Trophoblast cell (in vitro differentiated cells and primary cell): ENCODE measurements around the gene DSCAM.
A peak's percentile ranks its signal among the peaks of the same experiment; 100 is the strongest.

ENCODE experiments used
- DNase-seq, 2 donors: peaks; one replicate each; pipeline ENCODE4 v3.0.0-alpha.2; 2016
- H2AFZ ChIP-seq: 2 replicates; pipeline ENCODE4 v1.6.1; 2013; ENCODE audit warnings: low read length, moderate library complexity, mild to moderate bottlenecking; ENCODE audit not compliant: insufficient read depth, poor library complexity
- H2AK5ac ChIP-seq: 2 replicates; pipeline ENCODE4 v1.6.1; 2013; ENCODE audit warnings: mild to moderate bottlenecking, low read length
- H2BK120ac ChIP-seq: 2 replicates; pipeline ENCODE4 v1.6.1; 2013; ENCODE audit warnings: low read length, mild to moderate bottlenecking, moderate library complexity; ENCODE audit not compliant: insufficient read depth, poor library complexity
- H2BK12ac ChIP-seq: 2 replicates; pipeline ENCODE4 v1.6.1; 2013; ENCODE audit warnings: mild to moderate bottlenecking, low read length, moderate library complexity
- H2BK5ac ChIP-seq: 2 replicates; pipeline ENCODE4 v1.6.1; 2013; ENCODE audit warnings: low read length, low read depth, moderate library complexity, mild to moderate bottlenecking; ENCODE audit not compliant: poor library complexity
- H3K14ac ChIP-seq: 2 replicates; pipeline ENCODE4 v1.6.1; 2013; ENCODE audit warnings: mild to moderate bottlenecking, low read length
- H3K18ac ChIP-seq: 2 replicates; pipeline ENCODE4 v1.6.1; 2013; ENCODE audit warnings: mild to moderate bottlenecking, low read length
- H3K23ac ChIP-seq: 2 replicates; pipeline ENCODE4 v1.6.1; 2013; ENCODE audit warnings: low read length
- H3K27ac ChIP-seq: 2 replicates; pipeline ENCODE4 v1.5.1; 2013; ENCODE audit warnings: low read depth, mild to moderate bottlenecking, inconsistent platforms, low read length, moderate library complexity
- H3K27me3 ChIP-seq: 2 replicates; pipeline ENCODE4 v1.6.1; 2013; ENCODE audit warnings: inconsistent platforms, mild to moderate bottlenecking, low read length, moderate library complexity; ENCODE audit not compliant: insufficient read depth
- H3K36me3 ChIP-seq, 2 experiments: 1 replicate in 1 of 2; 2 replicates in 1 of 2; pipeline ENCODE4 v1.6.1; 2013; ENCODE audit warnings: low read length in 2 of 2, mild to moderate bottlenecking in 2 of 2, moderate library complexity in 1 of 2; ENCODE audit not compliant: insufficient read depth in 2 of 2, control insufficient read depth in 1 of 2
- H3K4ac ChIP-seq: 2 replicates; pipeline ENCODE4 v1.6.1; 2013; ENCODE audit warnings: low read depth, mild to moderate bottlenecking, low read length, moderate library complexity
- H3K4me1 ChIP-seq, 2 experiments: 1 replicate in 1 of 2; 2 replicates in 1 of 2; pipeline ENCODE4 v1.6.1; 2013; ENCODE audit warnings: low read length in 2 of 2, mild to moderate bottlenecking in 2 of 2, moderate library complexity in 1 of 2; ENCODE audit not compliant: insufficient read depth in 2 of 2, control insufficient read depth in 1 of 2
- H3K4me2 ChIP-seq: 2 replicates; pipeline ENCODE4 v1.6.1; 2013; ENCODE audit warnings: inconsistent platforms, mild to moderate bottlenecking, low read length, moderate library complexity
- H3K4me3 ChIP-seq: 2 replicates; pipeline ENCODE4 v1.5.1; 2013; ENCODE audit warnings: mild to moderate bottlenecking, low read depth, low read length, inconsistent platforms
- H3K79me1 ChIP-seq: one replicate; pipeline ENCODE4 v1.6.1; 2013; ENCODE audit warnings: low read length
- H3K79me2 ChIP-seq: 2 replicates; pipeline ENCODE4 v1.6.1; 2013; ENCODE audit warnings: low read length, mild to moderate bottlenecking; ENCODE audit not compliant: control insufficient read depth, insufficient read depth, poor library complexity
- H3K9ac ChIP-seq: 2 replicates; pipeline ENCODE4 v1.6.1; 2013; ENCODE audit warnings: mild to moderate bottlenecking, low read length
- H3K9me3 ChIP-seq: 2 replicates; pipeline ENCODE4 v1.6.1; 2013; ENCODE audit warnings: low read depth, mild to moderate bottlenecking, control low read depth, inconsistent platforms, low read length; ENCODE audit not compliant: insufficient read depth
- H4K12ac ChIP-seq: 2 replicates; pipeline ENCODE4 v1.6.1; 2013; ENCODE audit warnings: low read depth, mild to moderate bottlenecking, low read length, moderate library complexity
- H4K8ac ChIP-seq: 2 replicates; pipeline ENCODE4 v1.6.1; 2013; ENCODE audit warnings: low read depth, mild to moderate bottlenecking, low read length, moderate library complexity
- H4K91ac ChIP-seq: one replicate; pipeline ENCODE4 v1.6.1; 2013; ENCODE audit warnings: low read depth, mild to moderate bottlenecking, low read length, moderate library complexity
- WGBS: extraction: QIAGEN DNeasy Blood & Tissue Kit; methylation state at CpG from one replicate; pipeline ENCODE4 v1.1.7; 2013; ENCODE audit warnings: missing lambda C conversion rate; ENCODE audit not compliant: insufficient read length, insufficient coverage; ENCODE audit errors: extremely low coverage; 5-methylcytosine and 5-hydroxymethylcytosine counted together

The DSCAM gene

GRCh38 chr21:40051801-40052200 lies 795.2 kb downstream of the DSCAM start:
- H3K18ac ChIP-seq: no peak overlapping the region
- H3K4ac ChIP-seq: no peak overlapping the region
- no peaks in the 10 kb centered on the region for H3K27me3 ChIP-seq
- H3K27ac ChIP-seq: no peak overlapping the region
- H4K12ac ChIP-seq: no peak overlapping the region
- H3K36me3 ChIP-seq: no peaks in the 10 kb centered on the region
- no peak overlapping the region for H2BK12ac ChIP-seq
- H3K79me2 ChIP-seq: no peaks in the 10 kb centered on the region
- no peak overlapping the region for H4K91ac ChIP-seq
- H2BK120ac ChIP-seq: no peak overlapping the region
- H3K4me1 ChIP-seq: no peaks in the 10 kb centered on the region
- H2AFZ ChIP-seq: no peak overlapping the region
- H3K14ac ChIP-seq: no peak overlapping the region
- H3K79me1 ChIP-seq: no peaks in the 10 kb centered on the region
- H3K23ac ChIP-seq: no peak overlapping the region
- H3K9me3 ChIP-seq: no peaks in the 10 kb centered on the region
- no peak for DNase-seq
- H2BK5ac ChIP-seq: no peak overlapping the region
- no peak overlapping the region for H4K8ac ChIP-seq
- H3K4me2 ChIP-seq: no peak overlapping the region
- WGBS: no CpG with 5 or more reads among the region's 11 CpGs
- no peak overlapping the region for H2AK5ac ChIP-seq
- H3K4me3 ChIP-seq: no peak overlapping the region
- no peak overlapping the region for H3K9ac ChIP-seq

GRCh38 chr21:40049931-40050290 lies 797.0 kb downstream of the DSCAM start:
- no peak overlapping the region for H4K12ac ChIP-seq
- H3K4me3 ChIP-seq: no peak overlapping the region
- H3K79me2 ChIP-seq: no peaks in the 10 kb centered on the region
- no peak for DNase-seq
- no peak overlapping the region for H3K4me2 ChIP-seq
- no peak overlapping the region for H3K14ac ChIP-seq
- no peak overlapping the region for H3K4ac ChIP-seq
- H4K8ac ChIP-seq: no peak overlapping the region
- H2AFZ ChIP-seq: no peak overlapping the region
- no peak overlapping the region for H4K91ac ChIP-seq
- no peak overlapping the region for H2BK120ac ChIP-seq
- no peaks in the 10 kb centered on the region for H3K36me3 ChIP-seq
- no peak overlapping the region for H2BK5ac ChIP-seq
- WGBS: no CpG with 5 or more reads among the region's 7 CpGs
- H3K9ac ChIP-seq: no peak overlapping the region
- H3K4me1 ChIP-seq: no peaks in the 10 kb centered on the region
- H3K23ac ChIP-seq: no peak overlapping the region
- no peak overlapping the region for H2BK12ac ChIP-seq
- H3K18ac ChIP-seq: no peak overlapping the region
- H3K79me1 ChIP-seq: no peaks in the 10 kb centered on the region
- H3K27me3 ChIP-seq: no peaks in the 10 kb centered on the region
- H3K27ac ChIP-seq: no peak overlapping the region
- no peaks in the 10 kb centered on the region for H3K9me3 ChIP-seq
- no peak overlapping the region for H2AK5ac ChIP-seq

DNA sequence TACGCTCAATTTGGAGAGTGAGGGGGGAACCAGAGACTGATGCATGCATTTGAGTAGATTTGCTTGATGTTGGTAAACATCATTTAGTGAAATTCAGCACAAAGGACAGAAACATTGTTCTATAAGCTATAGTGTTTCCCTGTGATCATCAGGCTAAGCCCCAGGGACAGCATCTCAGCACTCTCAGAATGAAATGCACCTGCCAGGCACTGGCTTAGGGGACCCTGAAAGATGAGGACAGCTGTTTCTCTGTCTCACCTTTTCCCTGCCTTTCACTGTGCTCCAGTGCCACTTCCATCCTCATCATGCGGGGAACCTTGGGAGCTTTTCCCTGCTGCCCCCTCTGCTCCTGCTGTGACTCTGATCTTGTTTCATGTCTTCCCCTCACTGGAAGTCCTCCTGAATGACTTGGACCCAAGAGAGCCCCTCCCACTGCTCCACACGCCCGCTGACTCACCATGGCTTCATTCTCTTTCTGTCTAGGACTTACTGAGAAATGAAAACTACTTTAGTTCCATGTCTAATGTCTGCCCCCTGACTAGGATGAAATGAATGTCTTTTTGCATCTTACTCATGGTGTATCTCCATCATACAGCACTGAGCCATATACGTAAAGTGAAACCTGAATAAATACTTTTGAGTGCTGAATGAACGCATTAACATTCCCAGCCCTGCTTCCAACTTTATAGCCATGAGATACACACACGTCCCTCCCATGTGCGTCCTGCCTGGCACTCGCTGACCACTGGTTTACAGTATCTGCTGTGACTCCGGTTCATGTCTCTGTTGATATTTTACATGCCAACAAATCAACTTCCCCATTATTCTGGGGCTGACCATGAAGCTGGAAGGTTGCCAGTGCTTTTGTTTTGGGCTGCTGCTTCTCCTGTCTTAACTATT lies 797.7 kb downstream of the DSCAM start:
- Histone ChIP-seq H2BK12ac (no peak overlapping the region), H3K36me3 (no peaks in the 10 kb centered on the region), H3K4me2 (no peak overlapping the region), H3K27me3 (no peaks in the 10 kb centered on the region), H3K27ac (no peak overlapping the region), H3K79me1 (no peaks in the 10 kb centered on the region), H2AFZ (no peak overlapping the region), H3K4me3 (no peak overlapping the region), H2BK120ac (no peak overlapping the region), H2AK5ac (no peak overlapping the region), H4K91ac (no peak overlapping the region), H3K9ac (no peak overlapping the region), H2BK5ac (no peak overlapping the region), H3K9me3 (no peaks in the 10 kb centered on the region), H3K23ac (no peak overlapping the region), H3K79me2 (no peaks in the 10 kb centered on the region), H3K4ac (no peak overlapping the region), H4K12ac (no peak overlapping the region), H3K18ac (no peak overlapping the region), H3K14ac (no peak overlapping the region), H4K8ac (no peak overlapping the region), H3K4me1 (no peaks in the 10 kb centered on the region)
- DNase-seq: peak; percentile 19 to 34
- WGBS: no CpG with 5 or more reads among the region's 10 CpGs

DNA sequence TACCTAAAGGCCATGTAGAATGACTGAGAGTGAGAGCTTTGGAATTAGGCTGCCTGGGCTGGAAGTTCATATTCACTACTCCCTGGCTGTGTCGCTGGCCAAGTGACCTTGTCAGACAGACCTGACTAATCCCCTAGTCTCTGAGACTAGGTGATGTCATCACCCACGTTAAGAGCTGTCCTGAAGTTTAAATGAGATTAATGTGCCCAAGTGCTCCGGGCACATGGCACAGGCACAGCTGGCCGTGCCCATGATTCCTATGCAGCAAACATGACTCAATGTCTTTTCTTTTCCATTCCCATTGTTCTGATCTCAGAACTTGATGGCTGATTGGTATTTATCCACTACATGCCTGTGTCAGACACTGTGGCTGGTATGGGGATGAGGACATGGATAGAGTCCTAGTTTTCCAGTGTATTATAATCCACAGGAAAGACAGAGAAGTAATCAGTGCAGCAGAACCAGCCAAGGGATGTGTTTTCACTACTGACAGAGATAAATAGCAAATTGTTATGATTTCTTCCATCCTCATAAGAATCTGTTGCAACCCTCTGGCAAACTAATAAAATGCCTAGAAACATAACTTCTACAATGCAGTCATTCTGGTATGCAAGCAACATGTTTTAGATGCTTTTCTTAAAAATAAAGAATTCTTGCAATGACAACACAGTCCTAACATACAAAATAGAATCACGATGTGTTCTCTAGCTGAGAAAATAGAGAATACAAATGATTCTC lies 798.8 kb downstream of the DSCAM start:
- Histone ChIP-seq H3K36me3 (no peaks in the 10 kb centered on the region), H3K27me3 (no peaks in the 10 kb centered on the region), H3K79me1 (no peaks in the 10 kb centered on the region), H3K4me1 (no peaks in the 10 kb centered on the region), H3K4me3 (no peak overlapping the region), H3K14ac (no peak overlapping the region), H3K9ac (no peak overlapping the region), H3K4me2 (no peak overlapping the region), H4K8ac (no peak overlapping the region), H2AK5ac (no peak overlapping the region), H2BK5ac (no peak overlapping the region), H2BK120ac (no peak overlapping the region), H3K9me3 (peaks cover 3% of the 10 kb centered on the region), H3K4ac (no peak overlapping the region), H4K12ac (no peak overlapping the region), H3K23ac (no peak overlapping the region), H4K91ac (no peak overlapping the region), H3K79me2 (no peaks in the 10 kb centered on the region), H3K18ac (no peak overlapping the region), H2BK12ac (no peak overlapping the region), H3K27ac (no peak overlapping the region), H2AFZ (no peak overlapping the region)
- no CpG with 5 or more reads among the region's 5 CpGs for WGBS
- DNase-seq: peak; percentile 40 to 71
